ENCODE measurements around the gene SLC16A3. TPM values are rescaled to one million over a fixed set of nuclear protein-coding genes. Genes with fewer than 3 reads are reported as not detected.

SLC16A3 gene
- total and polyA plus RNA-seq, 9 of the 15 experiments (the other 6 are each of a cell fraction or from before 2014, with no cell fraction given) = 0.11 to 5.4 (median 1.2) TPM; not detected in 2

DNA sequence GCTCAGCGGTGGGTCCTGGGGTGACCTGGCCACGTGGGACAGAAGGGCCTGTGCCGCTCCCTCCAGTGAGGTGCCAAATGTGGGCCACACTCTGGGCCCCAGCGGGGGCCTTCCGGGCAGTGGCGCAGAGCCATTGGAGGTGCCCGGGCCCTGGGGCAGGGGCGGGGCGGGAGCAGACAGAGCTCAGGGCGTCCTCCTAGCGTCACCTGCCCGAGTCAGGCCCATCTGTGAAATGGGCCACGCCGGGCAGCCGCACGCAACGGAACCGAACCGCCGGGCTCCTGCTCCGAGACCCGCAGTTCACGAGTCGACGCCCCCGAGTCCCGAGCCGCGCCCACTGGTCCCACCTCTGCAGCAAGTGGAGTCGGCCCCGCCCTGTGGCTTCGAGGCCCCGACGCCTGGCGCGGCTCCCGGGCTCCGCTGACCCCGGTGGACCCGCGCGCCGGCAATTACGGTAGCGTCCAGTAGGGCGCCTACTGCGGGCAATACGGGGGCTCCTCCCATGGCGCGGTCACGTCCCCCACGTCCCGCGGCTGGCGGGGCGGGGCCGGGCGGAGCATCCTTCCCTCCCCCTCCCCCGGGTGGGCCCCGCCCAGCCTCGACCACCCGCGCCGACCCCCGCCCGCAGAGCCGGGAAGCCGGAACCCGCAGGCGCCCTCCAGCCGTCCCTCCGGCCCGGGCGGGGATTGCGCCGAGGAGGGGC lies 1.9 kb downstream of the SLC16A3 start:
- in situ Hi-C loops (cut with MboI) = no loop called here
- FAIRE-seq (peak; percentile 78), DNase-seq (ENCODE audit: extremely low read depth in 1 of 4, low spot score in 3 of 4) (peak; percentile 92 to 94 (median 92)), ATAC-seq (peak; percentile 93)
- 25% methylated on average over 33 of the region's 76 CpGs for WGBS (ENCODE audit: insufficient coverage, low coverage, missing lambda C conversion rate)
- H3K27me3 ChIP-seq (ENCODE audit: control insufficient read depth in 2 of 2, insufficient read depth in 2 of 2, low read length in 2 of 2) = no peaks in the 10 kb centered on the region
- peaks cover 29 to 92% of the 10 kb centered on the region in 2 experiments for H3K4me1 ChIP-seq (replicated peaks in 1 of 2; ENCODE audit: control insufficient read depth in 2 of 2, insufficient read depth in 2 of 2, low read length in 2 of 2)
- BruUV-seq (replicated peaks) = no TSS peak
- H3K27ac ChIP-seq (ENCODE audit: extremely low read depth, low read depth, low read length) = peak overlapping the region; percentile 80
- peak overlapping the region; percentile 72 for H3K4me2 ChIP-seq (ENCODE audit: insufficient read depth, low read length)
- no peaks in the 10 kb centered on the region for H4K20me1 ChIP-seq (replicated peaks; ENCODE audit: control insufficient read depth, insufficient read depth, low read length)
- intact Hi-C loops (cut with micrococcal nuclease) = no loop called here
- peak overlapping the region; percentile 40 for H3K4me3 ChIP-seq
- no peaks in the 10 kb centered on the region for H3K9me1 ChIP-seq (ENCODE audit: control insufficient read depth, insufficient read depth, low read length)
- peak overlapping the region; percentile 87 for H2AFZ ChIP-seq (ENCODE audit: low read depth, low read length)
- H3K9ac ChIP-seq (ENCODE audit: insufficient read depth in 1 of 2, low read depth in 2 of 2, low read length in 2 of 2) = peak overlapping the region; percentile 74 to 85
- POLR2A ChIA-PET = interaction anchor here (0.7 to 1.6 kb wide), 8 partner anchors 9 to 726 kb away, joined by 3 to 8 read pairs (median 3); partner anchors contain the start of gene CD7
- CTCF ChIA-PET (ENCODE audit: low intra/inter-chr PET ratio) = no interaction called here
- H3K79me2 ChIP-seq (ENCODE audit: control insufficient read depth, insufficient read depth, low read length) = no peaks in the 10 kb centered on the region; the same call in 2 of the 3 replicates
- no peaks in the 10 kb centered on the region for H3K9me3 ChIP-seq (replicated peaks; ENCODE audit: control insufficient read depth, insufficient read depth, low read depth, low read length)
- no peaks in the 10 kb centered on the region for H3K36me3 ChIP-seq (ENCODE audit: control insufficient read depth, insufficient read depth, low read length)
- no peak for TF ChIP-seq IFI16 (CRISPR knock-in tag; IDR thresholded peaks at IDR 0.05)
- TF ChIP-seq ZNF263 (CRISPR knock-in tag; IDR thresholded peaks at IDR 0.05; ENCODE audit: borderline replicate concordance) = peak; percentile 46; the same call in 1 of the 2 replicates
- TF ChIP-seq YY1 (IDR thresholded peaks at IDR 0.05; ENCODE audit: borderline replicate concordance in 1 of 3, control insufficient read depth in 1 of 3, extremely low read depth in 1 of 3, insufficient read depth in 3 of 3, insufficient read length in 1 of 3, insufficient replicate concordance in 2 of 3, low read depth in 1 of 3, low read length in 2 of 3) = peak in 2 of 3 experiments; percentile 83 to 84
- no peak for TF ChIP-seq SMC3 (conservative IDR thresholded peaks at IDR 0.05; ENCODE audit: insufficient read depth, low read depth, low read length)
- TF ChIP-seq HCFC1 (IDR thresholded peaks at IDR 0.05; ENCODE audit: low read depth, low read length) = peak; percentile 36
- peak in 1 of 2 experiments; percentile 80; a peak in 1 of 4 replicates for TF ChIP-seq TBL1XR1 (IDR thresholded peaks at IDR 0.05; ENCODE audit: low read length in 2 of 2)
- TF ChIP-seq, protein P1, sequence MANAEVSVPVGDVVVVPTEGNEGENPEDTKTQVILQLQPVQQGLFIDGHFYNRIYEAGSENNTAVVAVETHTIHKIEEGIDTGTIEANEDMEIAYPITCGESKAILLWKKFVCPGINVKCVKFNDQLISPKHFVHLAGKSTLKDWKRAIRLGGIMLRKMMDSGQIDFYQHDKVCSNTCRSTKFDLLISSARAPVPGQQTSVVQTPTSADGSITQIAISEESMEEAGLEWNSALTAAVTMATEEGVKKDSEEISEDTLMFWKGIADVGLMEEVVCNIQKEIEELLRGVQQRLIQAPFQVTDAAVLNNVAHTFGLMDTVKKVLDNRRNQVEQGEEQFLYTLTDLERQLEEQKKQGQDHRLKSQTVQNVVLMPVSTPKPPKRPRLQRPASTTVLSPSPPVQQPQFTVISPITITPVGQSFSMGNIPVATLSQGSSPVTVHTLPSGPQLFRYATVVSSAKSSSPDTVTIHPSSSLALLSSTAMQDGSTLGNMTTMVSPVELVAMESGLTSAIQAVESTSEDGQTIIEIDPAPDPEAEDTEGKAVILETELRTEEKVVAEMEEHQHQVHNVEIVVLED (CRISPR knock-in tag; IDR thresholded peaks at IDR 0.05) = peak; percentile 82
- TF ChIP-seq GTF2F1 (IDR thresholded peaks at IDR 0.05; ENCODE audit: low read depth, low read length) = no peak
- peak; percentile 47 for TF ChIP-seq EP300 (IDR thresholded peaks at IDR 0.05; ENCODE audit: low read length)
- TF ChIP-seq ZNF165 (CRISPR knock-in tag; IDR thresholded peaks at IDR 0.05; ENCODE audit: borderline replicate concordance) = no peak
- no peak for TF ChIP-seq BRD9 (IDR thresholded peaks at IDR 0.05; ENCODE audit: low read depth, partially characterized antibody)
- TF ChIP-seq MAFK (IDR thresholded peaks at IDR 0.05; ENCODE audit: low read length) = peak; percentile 91
- no peak for TF ChIP-seq SRSF7 (optimal IDR thresholded peaks at IDR 0.05; ENCODE audit: low read depth, low read length)
- no peak for TF ChIP-seq NFYB (IDR thresholded peaks at IDR 0.05; ENCODE audit: extremely low read depth, insufficient read length)
- peak; percentile 97 for TF ChIP-seq L3MBTL2 (IDR thresholded peaks at IDR 0.05)
- no peak for TF ChIP-seq KLF16 (IDR thresholded peaks at IDR 0.05)
- TF ChIP-seq, protein P2, sequence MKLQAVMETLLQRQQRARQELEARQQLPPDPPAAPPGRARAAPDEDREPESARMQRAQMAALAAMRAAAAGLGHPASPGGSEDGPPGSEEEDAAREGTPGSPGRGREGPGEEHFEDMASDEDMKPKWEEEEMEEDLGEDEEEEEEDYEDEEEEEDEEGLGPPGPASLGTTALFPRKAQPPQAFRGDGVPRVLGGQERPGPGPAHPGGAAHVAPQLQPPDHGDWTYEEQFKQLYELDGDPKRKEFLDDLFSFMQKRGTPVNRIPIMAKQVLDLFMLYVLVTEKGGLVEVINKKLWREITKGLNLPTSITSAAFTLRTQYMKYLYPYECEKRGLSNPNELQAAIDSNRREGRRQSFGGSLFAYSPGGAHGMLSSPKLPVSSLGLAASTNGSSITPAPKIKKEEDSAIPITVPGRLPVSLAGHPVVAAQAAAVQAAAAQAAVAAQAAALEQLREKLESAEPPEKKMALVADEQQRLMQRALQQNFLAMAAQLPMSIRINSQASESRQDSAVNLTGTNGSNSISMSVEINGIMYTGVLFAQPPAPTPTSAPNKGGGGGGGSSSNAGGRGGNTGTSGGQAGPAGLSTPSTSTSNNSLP (IDR thresholded peaks at IDR 0.05; ENCODE audit: borderline replicate concordance, low read depth, low read length) = no peak
